GM18868 (cell line): ENCODE results near the gene PIPOX.

Experiments
- ATAC-seq: cut with Tn5 transposase; IDR thresholded peaks from one replicate; pipeline ENCODE4 v1.9.1; 2021; ENCODE audit warnings: mild to moderate bottlenecking, moderate library complexity; ENCODE audit not compliant: unreplicated experiment

PIPOX gene

GRCh38 chr17:29094101-29094708, 51.3 kb downstream of the PIPOX start:
- no peak for ATAC-seq

DNA sequence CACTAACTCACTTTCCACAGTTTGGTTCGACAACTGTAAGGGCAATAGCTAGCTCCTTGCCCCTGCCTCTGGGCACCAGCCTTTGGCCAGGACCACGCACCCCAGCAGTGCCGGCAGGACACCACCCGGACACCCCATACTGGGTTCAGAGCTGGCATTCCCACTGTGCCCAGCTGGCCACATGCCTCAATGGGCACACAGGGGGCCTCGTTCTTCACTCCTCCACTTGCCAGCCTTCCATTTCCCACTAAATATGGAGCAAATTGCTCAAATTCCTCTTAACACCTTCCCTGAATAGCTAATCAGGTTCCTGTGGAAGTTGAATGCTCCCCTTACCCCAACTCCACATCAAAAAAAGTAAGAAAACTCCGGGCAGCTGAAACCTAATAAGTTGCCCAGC, 52.5 kb downstream of the PIPOX start:
- no peak for ATAC-seq

DNA sequence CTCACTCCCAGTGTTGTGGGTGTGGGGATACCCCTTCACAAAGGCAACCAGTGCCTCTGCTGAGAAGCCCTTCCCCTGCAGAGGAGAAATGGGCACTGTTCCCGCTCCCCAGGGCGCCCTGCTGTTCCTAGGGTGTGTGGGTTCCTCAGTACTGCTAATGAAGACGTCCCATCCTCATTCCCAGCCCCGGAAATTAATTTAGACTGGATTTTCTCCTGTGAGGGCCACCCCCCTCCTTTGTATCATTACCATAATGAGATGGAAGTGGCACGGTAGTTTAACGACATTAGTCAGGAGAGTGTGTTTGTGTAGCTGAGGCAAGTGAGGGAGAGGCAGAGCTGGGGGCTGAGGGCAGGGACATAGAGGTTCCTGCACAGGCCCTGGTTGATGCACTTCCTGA, 53.2 kb downstream of the PIPOX start:
- no peak for ATAC-seq

- no peak for ATAC-seq
These were observed 56.6 kb downstream of the PIPOX start for GRCh38 chr17:29099527-29099926.

DNA sequence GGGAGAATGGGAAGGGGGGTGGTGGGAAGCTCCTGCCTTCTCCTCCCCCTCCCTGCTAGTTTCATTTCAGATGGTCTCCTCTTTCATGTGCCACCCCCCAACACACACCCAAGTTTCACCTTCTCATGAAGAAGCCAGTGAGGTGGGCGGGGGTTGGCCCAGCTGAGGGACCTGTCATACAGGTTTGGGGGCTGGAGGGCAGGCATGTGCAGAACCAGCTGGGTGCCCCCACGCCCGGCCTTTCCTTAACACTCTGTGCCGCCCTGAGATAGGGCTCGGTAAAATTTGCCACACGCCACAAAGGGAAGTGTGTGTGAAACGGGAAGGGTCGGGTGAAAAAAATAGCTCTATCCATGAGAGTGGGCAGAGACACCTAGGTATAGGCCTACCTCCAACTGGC, 57.4 kb downstream of the PIPOX start:
- no peak for ATAC-seq

DNA sequence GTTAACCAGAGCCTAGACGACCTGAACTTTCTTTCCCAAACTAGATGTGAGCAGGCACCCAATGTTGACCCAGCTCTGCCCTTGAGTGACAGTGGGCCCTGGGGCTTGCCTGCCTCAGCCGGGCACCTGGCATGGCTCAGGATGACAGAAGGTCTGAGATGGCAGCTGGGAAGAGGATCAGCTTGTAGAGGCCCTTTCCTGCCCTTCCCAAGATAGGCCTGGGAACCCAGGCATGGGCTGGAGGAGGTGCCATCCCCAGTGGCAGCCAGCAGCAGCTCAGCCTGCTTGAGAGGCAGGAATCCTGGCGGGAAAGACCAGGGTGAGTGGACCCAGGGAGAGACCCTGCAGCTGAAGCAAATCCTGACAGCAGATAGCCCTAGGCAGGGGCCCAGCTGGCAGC, 59.1 kb downstream of the PIPOX start:
- no peak for ATAC-seq

DNA sequence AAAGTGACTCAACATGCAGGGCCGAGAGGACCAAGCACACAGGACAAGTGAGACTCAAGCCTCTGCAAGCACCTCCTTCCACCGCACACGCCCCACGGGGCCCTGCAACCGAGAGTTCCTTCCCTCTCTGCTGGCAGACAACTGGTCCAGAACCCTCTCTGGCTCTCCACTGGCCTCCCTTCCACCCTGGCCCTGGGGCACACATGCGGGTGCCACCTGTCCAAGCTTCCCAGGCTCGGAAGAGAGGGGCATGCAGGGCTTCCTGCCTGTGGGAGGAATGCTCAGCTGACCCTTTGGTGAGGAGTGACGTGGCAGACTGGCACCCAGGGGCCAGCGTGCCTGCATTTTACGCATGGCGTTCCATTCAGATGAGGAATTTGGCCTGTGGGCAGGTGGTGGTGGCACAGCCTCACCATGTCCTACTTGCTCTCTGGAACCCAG, 59.8 kb downstream of the PIPOX start:
- no peak for ATAC-seq

GRCh38 chr17:29103341-29103740, 60.4 kb downstream of the PIPOX start:
- ATAC-seq: no peak
